Measurements from ENCODE around the gene TEAD1. TPM values are rescaled to one million over a fixed set of nuclear protein-coding genes. Genes with fewer than 3 reads are reported as not detected.
A peak's percentile ranks its signal among the peaks of the same experiment; 100 is the strongest.
"Not testable (repeated sequence)": the region's sequence is repeated elsewhere in the genome, so short reads cannot be mapped to it uniquely, and the experiment has no call there.

Gene TEAD1
- polyA plus RNA-seq, 1 donor from 2014 or later: 12.2 TPM

- no peak overlapping the region for H3K4me2 ChIP-seq (ENCODE audit: low read length)
- H3K9me2 ChIP-seq (ENCODE audit: insufficient read depth, low read length): no peaks in the 10 kb centered on the region
- no peak overlapping the region for H3K27ac ChIP-seq (ENCODE audit: low read length)
- H3K4me3 ChIP-seq (ENCODE audit: low read length): no peak overlapping the region
- no peaks in the 10 kb centered on the region for H3K9me3 ChIP-seq (ENCODE audit: low read length)
- no peaks in the 10 kb centered on the region for H3F3A ChIP-seq (ENCODE audit: insufficient read depth, low read length, poor library complexity, severe bottlenecking)
- peaks cover 46% of the 10 kb centered on the region for H3K79me2 ChIP-seq (replicated peaks; ENCODE audit: insufficient read depth, low read length)
- H3K9ac ChIP-seq (ENCODE audit: low read length): no peak overlapping the region
- H3K27me3 ChIP-seq (ENCODE audit: insufficient read depth, low read depth, low read length): no peaks in the 10 kb centered on the region
- TF ChIP-seq EP300 (conservative IDR thresholded peaks at IDR 0.05; ENCODE audit: poor library complexity, severe bottlenecking) (no peak), POLR2AphosphoS5 (IDR thresholded peaks at IDR 0.05) (no peak), RAD21 (conservative IDR thresholded peaks at IDR 0.05) (no peak), SMC3 (conservative IDR thresholded peaks at IDR 0.05; ENCODE audit: poor library complexity) (no peak)
- TF ChIP-seq, protein P1, sequence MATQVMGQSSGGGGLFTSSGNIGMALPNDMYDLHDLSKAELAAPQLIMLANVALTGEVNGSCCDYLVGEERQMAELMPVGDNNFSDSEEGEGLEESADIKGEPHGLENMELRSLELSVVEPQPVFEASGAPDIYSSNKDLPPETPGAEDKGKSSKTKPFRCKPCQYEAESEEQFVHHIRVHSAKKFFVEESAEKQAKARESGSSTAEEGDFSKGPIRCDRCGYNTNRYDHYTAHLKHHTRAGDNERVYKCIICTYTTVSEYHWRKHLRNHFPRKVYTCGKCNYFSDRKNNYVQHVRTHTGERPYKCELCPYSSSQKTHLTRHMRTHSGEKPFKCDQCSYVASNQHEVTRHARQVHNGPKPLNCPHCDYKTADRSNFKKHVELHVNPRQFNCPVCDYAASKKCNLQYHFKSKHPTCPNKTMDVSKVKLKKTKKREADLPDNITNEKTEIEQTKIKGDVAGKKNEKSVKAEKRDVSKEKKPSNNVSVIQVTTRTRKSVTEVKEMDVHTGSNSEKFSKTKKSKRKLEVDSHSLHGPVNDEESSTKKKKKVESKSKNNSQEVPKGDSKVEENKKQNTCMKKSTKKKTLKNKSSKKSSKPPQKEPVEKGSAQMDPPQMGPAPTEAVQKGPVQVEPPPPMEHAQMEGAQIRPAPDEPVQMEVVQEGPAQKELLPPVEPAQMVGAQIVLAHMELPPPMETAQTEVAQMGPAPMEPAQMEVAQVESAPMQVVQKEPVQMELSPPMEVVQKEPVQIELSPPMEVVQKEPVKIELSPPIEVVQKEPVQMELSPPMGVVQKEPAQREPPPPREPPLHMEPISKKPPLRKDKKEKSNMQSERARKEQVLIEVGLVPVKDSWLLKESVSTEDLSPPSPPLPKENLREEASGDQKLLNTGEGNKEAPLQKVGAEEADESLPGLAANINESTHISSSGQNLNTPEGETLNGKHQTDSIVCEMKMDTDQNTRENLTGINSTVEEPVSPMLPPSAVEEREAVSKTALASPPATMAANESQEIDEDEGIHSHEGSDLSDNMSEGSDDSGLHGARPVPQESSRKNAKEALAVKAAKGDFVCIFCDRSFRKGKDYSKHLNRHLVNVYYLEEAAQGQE (IDR thresholded peaks at IDR 0.05; ENCODE audit: borderline replicate concordance): no peak
- H3K36me3 ChIP-seq (ENCODE audit: insufficient read depth, low read length): no peaks in the 10 kb centered on the region
- no peaks in the 10 kb centered on the region for H4K20me1 ChIP-seq (ENCODE audit: insufficient read depth)
- no peak overlapping the region for H2AFZ ChIP-seq (ENCODE audit: low read depth, low read length)
Observed at GRCh38 chr11:12757416-12757815, 83.2 kb downstream of the TEAD1 start.

- H3K79me2 ChIP-seq (replicated peaks; ENCODE audit: insufficient read depth, low read length): peaks cover 42% of the 10 kb centered on the region
- H3K4me3 ChIP-seq (ENCODE audit: low read length); H2AFZ ChIP-seq (ENCODE audit: low read depth, low read length); H3K9me3 ChIP-seq (ENCODE audit: low read length); H3K9me2 ChIP-seq (ENCODE audit: insufficient read depth, low read length); H3F3A ChIP-seq (ENCODE audit: insufficient read depth, low read length, poor library complexity, severe bottlenecking); H3K4me2 ChIP-seq (ENCODE audit: low read length); H3K27ac ChIP-seq (ENCODE audit: low read length); H4K20me1 ChIP-seq (ENCODE audit: insufficient read depth); H3K9ac ChIP-seq (ENCODE audit: low read length); H3K36me3 ChIP-seq (ENCODE audit: insufficient read depth, low read length); H3K27me3 ChIP-seq (ENCODE audit: insufficient read depth, low read depth, low read length): not testable (repeated sequence)
Observed at GRCh38 chr11:12758117-12758516, 83.9 kb downstream of the TEAD1 start.

DNA sequence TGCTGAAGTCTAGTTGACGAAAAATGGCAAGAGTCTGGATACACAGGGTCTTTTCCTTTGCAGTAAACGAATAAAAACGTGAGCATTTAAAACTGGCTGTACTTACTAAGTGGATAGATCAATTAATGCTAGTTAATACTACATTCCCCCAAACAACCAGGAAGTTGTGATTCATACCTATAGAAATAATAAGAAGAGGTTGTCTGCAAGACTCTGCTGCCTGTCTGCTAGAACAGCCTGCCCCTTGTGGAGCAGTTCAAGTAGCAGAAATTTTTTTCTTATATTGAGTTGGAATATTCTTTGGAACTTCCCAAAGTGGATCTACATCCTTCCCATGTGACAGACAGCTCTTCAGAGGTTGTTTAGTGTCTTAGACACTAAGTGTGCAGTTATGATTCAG lies 86.8 kb downstream of the TEAD1 start:
- H3F3A ChIP-seq (ENCODE audit: insufficient read depth, low read length, poor library complexity, severe bottlenecking): no peaks in the 10 kb centered on the region
- no peak overlapping the region for H3K4me2 ChIP-seq (ENCODE audit: low read length)
- no peaks in the 10 kb centered on the region for H3K36me3 ChIP-seq (ENCODE audit: insufficient read depth, low read length)
- H3K9ac ChIP-seq (ENCODE audit: low read length): no peak overlapping the region
- no peaks in the 10 kb centered on the region for H4K20me1 ChIP-seq (ENCODE audit: insufficient read depth)
- no peak overlapping the region for H2AFZ ChIP-seq (ENCODE audit: low read depth, low read length)
- no peaks in the 10 kb centered on the region for H3K9me2 ChIP-seq (ENCODE audit: insufficient read depth, low read length)
- H3K4me3 ChIP-seq (ENCODE audit: low read length): no peak overlapping the region
- H3K27me3 ChIP-seq (ENCODE audit: insufficient read depth, low read depth, low read length): no peaks in the 10 kb centered on the region
- no peaks in the 10 kb centered on the region for H3K9me3 ChIP-seq (ENCODE audit: low read length)
- TF ChIP-seq, protein P1 (IDR thresholded peaks at IDR 0.05; ENCODE audit: borderline replicate concordance): no peak
- TF ChIP-seq, protein P2, sequence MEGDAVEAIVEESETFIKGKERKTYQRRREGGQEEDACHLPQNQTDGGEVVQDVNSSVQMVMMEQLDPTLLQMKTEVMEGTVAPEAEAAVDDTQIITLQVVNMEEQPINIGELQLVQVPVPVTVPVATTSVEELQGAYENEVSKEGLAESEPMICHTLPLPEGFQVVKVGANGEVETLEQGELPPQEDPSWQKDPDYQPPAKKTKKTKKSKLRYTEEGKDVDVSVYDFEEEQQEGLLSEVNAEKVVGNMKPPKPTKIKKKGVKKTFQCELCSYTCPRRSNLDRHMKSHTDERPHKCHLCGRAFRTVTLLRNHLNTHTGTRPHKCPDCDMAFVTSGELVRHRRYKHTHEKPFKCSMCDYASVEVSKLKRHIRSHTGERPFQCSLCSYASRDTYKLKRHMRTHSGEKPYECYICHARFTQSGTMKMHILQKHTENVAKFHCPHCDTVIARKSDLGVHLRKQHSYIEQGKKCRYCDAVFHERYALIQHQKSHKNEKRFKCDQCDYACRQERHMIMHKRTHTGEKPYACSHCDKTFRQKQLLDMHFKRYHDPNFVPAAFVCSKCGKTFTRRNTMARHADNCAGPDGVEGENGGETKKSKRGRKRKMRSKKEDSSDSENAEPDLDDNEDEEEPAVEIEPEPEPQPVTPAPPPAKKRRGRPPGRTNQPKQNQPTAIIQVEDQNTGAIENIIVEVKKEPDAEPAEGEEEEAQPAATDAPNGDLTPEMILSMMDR (IDR thresholded peaks at IDR 0.05; ENCODE audit: poor library complexity, severe bottlenecking): peak; percentile 52
- H3K79me2 ChIP-seq (replicated peaks; ENCODE audit: insufficient read depth, low read length): peaks cover 26% of the 10 kb centered on the region
- H3K27ac ChIP-seq (ENCODE audit: low read length): no peak overlapping the region

All from neural cell (in vitro differentiated cells).